ENCODE results near the gene CX3CL1. TPM values are rescaled to one million over a fixed set of nuclear protein-coding genes. Genes with fewer than 3 reads are reported as not detected.

CX3CL1 gene
- total and polyA plus RNA-seq, 2 of the 13 experiments (the other 11 are each of a cell fraction or from before 2014, with no cell fraction given): 57.3 to 60.8 TPM

GRCh38 chr16:57371494-57372371 lies 557 bp upstream of the CX3CL1 start (continued):
- no peak for TF ChIP-seq ZNF512B (CRISPR knock-in tag; IDR thresholded peaks at IDR 0.05; ENCODE audit: borderline replicate concordance)
- TF ChIP-seq IRF1 (CRISPR knock-in tag; IDR thresholded peaks at IDR 0.05; ENCODE audit: low read depth): no peak
- peak; percentile 43; the same call in 1 of the 2 replicates for TF ChIP-seq MTF2 (CRISPR knock-in tag; IDR thresholded peaks at IDR 0.05; ENCODE audit: borderline replicate concordance)
- TF ChIP-seq ZBTB8A (CRISPR knock-in tag; IDR thresholded peaks at IDR 0.05; ENCODE audit: borderline replicate concordance, low read depth): no peak
- no peak for TF ChIP-seq ETV6 (CRISPR knock-in tag; conservative IDR thresholded peaks at IDR 0.05)
- peak; percentile 42; the same call in 1 of the 2 replicates for TF ChIP-seq PAWR (CRISPR knock-in tag; IDR thresholded peaks at IDR 0.05; ENCODE audit: borderline replicate concordance)
- no peak; the same call in 1 of the 2 replicates for TF ChIP-seq MIER3 (CRISPR knock-in tag; IDR thresholded peaks at IDR 0.05; ENCODE audit: borderline replicate concordance)
- TF ChIP-seq ZNF557 (CRISPR knock-in tag; IDR thresholded peaks at IDR 0.05): peak; percentile 14; the same call in 1 of the 2 replicates
- TF ChIP-seq SNAPC4 (CRISPR knock-in tag; IDR thresholded peaks at IDR 0.05): 0 out of 2 replicates have a peak, but pooled peaks have one; percentile 14
- no peak for TF ChIP-seq ONECUT2 (CRISPR knock-in tag; IDR thresholded peaks at IDR 0.05)
- TF ChIP-seq SALL2 (CRISPR knock-in tag; IDR thresholded peaks at IDR 0.05): no peak
- no peak for TF ChIP-seq CENPT (CRISPR knock-in tag; IDR thresholded peaks at IDR 0.05; ENCODE audit: low read depth)
- no peak for TF ChIP-seq ARHGAP35 (CRISPR knock-in tag; IDR thresholded peaks at IDR 0.05; ENCODE audit: borderline replicate concordance)
- no peak for TF ChIP-seq ZNF292 (CRISPR knock-in tag; IDR thresholded peaks at IDR 0.05; ENCODE audit: borderline replicate concordance, low read depth)
- 0 out of 2 replicates have a peak, but pooled peaks have one; percentile 13 for TF ChIP-seq SP2 (CRISPR knock-in tag; IDR thresholded peaks at IDR 0.05)
- TF ChIP-seq EEA1 (CRISPR knock-in tag; IDR thresholded peaks at IDR 0.05; ENCODE audit: borderline replicate concordance): no peak; the same call in 1 of the 2 replicates
- no peak for TF ChIP-seq ZNF484 (CRISPR knock-in tag; IDR thresholded peaks at IDR 0.05; ENCODE audit: borderline replicate concordance, low read depth)
- no peak for TF ChIP-seq MAFF (IDR thresholded peaks at IDR 0.05; ENCODE audit: low read depth, low read length)
- TF ChIP-seq ZNF10 (CRISPR knock-in tag; IDR thresholded peaks at IDR 0.05; ENCODE audit: borderline replicate concordance, low read depth): no peak
- no peak for TF ChIP-seq ZNF33A (CRISPR knock-in tag; IDR thresholded peaks at IDR 0.05; ENCODE audit: borderline replicate concordance)

Measured in HepG2 (cell line).